LNCaP clone FGC (cell line): ENCODE measurements around the gene BUD23.
"Not testable (repeated sequence)": the region's sequence is repeated elsewhere in the genome, so short reads cannot be mapped to it uniquely, and the experiment has no call there.

Source experiments
- DNase-seq: peaks from one replicate; pipeline ENCODE4 v3.0.0-alpha.2; 2011; ENCODE audit warnings: low read depth
- H3K4me3 ChIP-seq: 2 replicates; pipeline ENCODE4 v1.5.1; 2011; ENCODE audit warnings: mild to moderate bottlenecking, low read depth, low read length, control low read depth
- CTCF ChIP-seq: IDR thresholded peaks from 2 replicates; pipeline ENCODE4 v1.5.1; 2012; ENCODE audit warnings: mild to moderate bottlenecking; ENCODE audit not compliant: control insufficient read depth, insufficient read depth; ENCODE audit errors: extremely low read depth

Gene BUD23

GRCh38 chr7:73716318-73716890 lies 33.0 kb downstream of the BUD23 start:
- no peak overlapping the region for H3K4me3 ChIP-seq
- no peak for TF ChIP-seq CTCF
- DNase-seq = no peak

DNA sequence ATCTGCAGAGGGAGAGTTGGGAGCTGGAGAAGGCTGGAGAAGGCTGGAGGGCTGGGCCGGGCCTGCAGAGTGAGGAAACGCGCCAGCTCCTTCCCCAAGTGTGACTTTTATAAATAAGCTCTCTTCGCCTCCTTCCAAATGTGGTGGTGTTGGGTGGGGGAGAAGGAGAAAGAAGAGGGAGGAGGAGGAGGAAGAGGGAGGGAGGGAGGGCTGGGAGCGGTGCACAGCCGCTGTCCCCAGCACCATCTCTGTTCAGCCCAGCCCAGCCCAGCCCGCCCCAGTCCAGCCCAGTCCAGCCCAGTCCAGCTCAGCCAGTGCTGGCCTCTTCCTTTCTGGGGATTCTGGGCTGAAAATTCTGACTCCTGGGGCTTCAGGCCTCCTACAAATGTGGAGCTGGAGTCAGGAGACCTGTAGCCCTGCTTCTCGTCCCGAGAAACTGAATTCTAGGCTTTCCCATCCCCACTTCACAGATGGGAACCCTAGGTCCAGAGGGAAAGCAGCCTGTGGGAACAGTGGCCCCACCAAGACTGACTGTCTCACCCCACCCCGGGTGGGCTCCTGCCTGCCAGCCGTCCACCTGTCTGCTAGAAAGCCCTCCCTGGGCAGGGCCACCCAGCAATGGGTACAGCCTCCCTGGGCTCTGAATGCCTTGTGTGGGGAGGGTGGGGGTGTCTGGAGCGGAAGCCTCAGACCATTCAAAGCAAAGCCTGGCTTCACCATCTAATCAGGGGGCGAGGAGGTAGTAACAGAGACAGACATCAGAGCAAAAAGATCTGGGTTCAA lies 33.8 kb downstream of the BUD23 start:
- no peak for DNase-seq
- no peak overlapping the region for H3K4me3 ChIP-seq
- no peak for TF ChIP-seq CTCF

GRCh38 chr7:73717991-73718405 lies 34.6 kb downstream of the BUD23 start:
- no peak overlapping the region for H3K4me3 ChIP-seq
- DNase-seq = no peak
- no peak for TF ChIP-seq CTCF

DNA sequence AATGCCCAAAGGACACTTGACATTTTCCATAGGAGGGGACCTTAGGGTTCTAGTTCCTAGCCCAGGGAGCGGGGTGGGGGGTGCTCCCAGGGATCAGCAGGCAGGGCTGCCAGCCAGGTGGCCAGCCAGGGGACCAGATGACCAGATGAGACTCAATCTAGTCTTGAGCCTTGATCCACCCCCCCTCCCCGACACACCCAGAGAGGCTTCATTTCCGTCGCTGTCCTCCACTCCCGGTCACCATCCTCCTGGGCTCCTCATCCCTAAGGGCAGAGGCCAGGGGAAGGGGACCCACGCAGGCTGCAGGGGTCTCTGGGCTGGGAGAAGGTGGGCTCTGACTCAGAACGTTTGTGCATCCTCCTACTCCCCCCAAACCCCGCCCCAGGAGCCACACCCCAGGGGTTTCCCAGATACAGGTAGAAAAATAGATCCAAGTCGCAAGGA lies 35.1 kb downstream of the BUD23 start:
- TF ChIP-seq CTCF = no peak
- H3K4me3 ChIP-seq = peak overlapping the region; percentile 87
- DNase-seq = no peak

GRCh38 chr7:73718905-73719805 lies 35.8 kb downstream of the BUD23 start, which contains the start of gene STX1A:
Gene STX1A (minus strand): TSS chr7:73719669. CDS start chr7:73719631, 38 bp downstream.
- no peak for TF ChIP-seq CTCF
- peak within 1 kb of the TSS; percentile 87 for H3K4me3 ChIP-seq
- DNase-seq = no peak

- DNase-seq = no peak
- no peak for TF ChIP-seq CTCF
- H3K4me3 ChIP-seq = peak overlapping the region; percentile 42
Measured at GRCh38 chr7:73719806-73720169, 36.4 kb downstream of the BUD23 start.

DNA sequence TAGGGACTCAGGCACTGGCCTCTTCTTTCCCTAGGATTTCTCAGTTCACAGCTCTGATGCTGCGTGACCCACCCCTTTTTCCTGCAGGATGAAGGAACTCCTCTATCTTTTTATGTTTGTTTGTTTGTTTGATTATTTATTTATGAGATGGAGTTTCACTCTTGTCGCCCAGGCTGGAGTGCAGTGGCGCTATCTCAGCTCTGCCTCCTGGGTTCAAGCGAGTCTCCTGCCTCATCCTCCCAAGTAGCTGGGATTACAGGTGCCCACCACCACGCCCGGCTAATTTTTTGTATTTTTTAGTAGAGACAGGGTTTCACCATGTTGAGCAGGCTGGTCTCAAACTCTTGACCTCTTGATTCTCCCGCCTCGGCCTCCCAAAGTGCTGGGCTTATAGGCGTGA lies 37.0 kb downstream of the BUD23 start:
- H3K4me3 ChIP-seq, DNase-seq: not testable (repeated sequence)
